ENCODE data around the gene GDI1.

GRCh38 chrX:154434394-154435168, 2.4 kb upstream of the GDI1 start:
- no peak for TF ChIP-seq CTCF (IDR thresholded peaks at IDR 0.05; ENCODE audit: insufficient read depth, low read depth, low read length)
- no peak for TF ChIP-seq EZH2 (IDR thresholded peaks at IDR 0.05; ENCODE audit: insufficient read depth, low read length)

All from astrocyte (in vitro differentiated cells and primary cell).